HepG2 (cell line): ENCODE results near the gene DNLZ. TPM values are rescaled to one million over a fixed set of nuclear protein-coding genes. Genes with fewer than 3 reads are reported as not detected.
A peak's percentile ranks its signal among the peaks of the same experiment; 100 is the strongest.

ENCODE experiments used
- ATAC-seq: fragments of 200-7000 bp; cut with Tn5 transposase; 3 replicates; pipeline ENCODE4 v1.9.1; 2020; ENCODE audit warnings: mild to moderate bottlenecking, moderate library complexity
- BruUV-seq: library from RNA; stranded (reverse); fragments of 400-500 nt; replicated peaks from 2 replicates; lab custom pipeline; 2021; lab: Mats Ljungman, UMichigan
- CTCF ChIA-PET: fragments of 300-600 bp; formaldehyde crosslinking; extraction: SDS; loops from one replicate; lab custom pipeline; 2021; ENCODE audit warnings: low total read pairs, inconsistent platforms, low intra/inter-chr PET ratio; lab: Yijun Ruan, JAX
- POLR2A ChIA-PET: fragments of 350-600 bp; sonication (Branson Sonifier 250); formaldehyde crosslinking; loops from one replicate; lab custom pipeline; 2020; ENCODE audit warnings: antibody characterized with exemption, inconsistent platforms; lab: Yijun Ruan, JAX
- DNase-seq: peaks from one replicate; pipeline ENCODE4 v3.0.0-alpha.2; 2015; ENCODE audit warnings: low spot score
- FAIRE-seq: peaks from 3 replicates; lab custom pipeline; 2011; peaks lifted over from hg19 to GRCh38; lab: Jason Lieb, UNC
- H2AFZ ChIP-seq: one replicate; pipeline ENCODE4 v1.6.1; 2011; ENCODE audit warnings: low read length, inconsistent platforms
- H3K27ac ChIP-seq: fragments of 300-600 bp; 3 replicates; pipeline ENCODE4 v1.8.0; 2011; ENCODE audit warnings: mixed run types, mild to moderate bottlenecking, mixed read lengths, low read length, inconsistent platforms; ENCODE audit not compliant: insufficient read depth; ENCODE audit errors: extremely low read length
- H3K27me3 ChIP-seq, 2 experiments: fragments of 200-600 bp in 1 of 2; 2 replicates in 1 of 2; 3 replicates in 1 of 2; pipeline versions ENCODE4 v1.6.0 to v1.8.0; 2011; ENCODE audit warnings: low read length in 2 of 2, mild to moderate bottlenecking in 2 of 2, moderate library complexity in 2 of 2, inconsistent platforms in 1 of 2; ENCODE audit not compliant: insufficient read depth in 2 of 2, control insufficient read depth in 1 of 2
- H3K36me3 ChIP-seq, 2 experiments: fragments of 200-600 bp in 1 of 2; replicated peaks in 1 of 2; 2 replicates in 1 of 2; 3 replicates in 1 of 2; pipeline versions ENCODE4 v1.5.1 to v1.8.0; 2011; ENCODE audit warnings: low read length in 2 of 2, inconsistent platforms in 1 of 2; ENCODE audit not compliant: insufficient read depth in 2 of 2, control insufficient read depth in 1 of 2
- H3K4me1 ChIP-seq: 2 replicates; pipeline ENCODE4 v1.5.1; 2012; ENCODE audit warnings: low read length, inconsistent platforms; ENCODE audit not compliant: insufficient read depth
- H3K4me2 ChIP-seq: 2 replicates; pipeline ENCODE4 v1.6.0; 2011; ENCODE audit warnings: low read depth, low read length, inconsistent platforms
- H3K4me3 ChIP-seq, 3 experiments: fragments of 200-600 bp in 1 of 3; sonication (generic), shearing (Covaris generic) in 1 of 3; replicated peaks in 1 of 3; 2 replicates each; pipeline ENCODE4 v1.5.1; 2011 to 2016; ENCODE audit warnings: low read length in 3 of 3, inconsistent platforms in 2 of 3, low read depth in 2 of 3, mild to moderate bottlenecking in 2 of 3, control low read depth in 1 of 3, mixed read lengths in 1 of 3; ENCODE audit not compliant: insufficient read depth in 1 of 3
- H3K79me2 ChIP-seq: one replicate; pipeline ENCODE4 v1.6.1; 2011; ENCODE audit warnings: low read length, inconsistent platforms; ENCODE audit not compliant: insufficient read depth
- H3K9ac ChIP-seq: 2 replicates; pipeline ENCODE4 v1.6.0; 2011; ENCODE audit warnings: mild to moderate bottlenecking, low read depth, low read length, inconsistent platforms; ENCODE audit not compliant: insufficient read depth
- H3K9me3 ChIP-seq: 2 replicates; pipeline ENCODE4 v1.5.1; 2012; ENCODE audit warnings: mild to moderate bottlenecking, low read length
- H4K20me1 ChIP-seq: 2 replicates; pipeline ENCODE4 v1.6.0; 2011; ENCODE audit warnings: inconsistent platforms, mild to moderate bottlenecking, low read length, moderate library complexity; ENCODE audit not compliant: insufficient read depth
- BCL6 ChIP-seq: IDR thresholded peaks from 2 replicates; pipeline ENCODE4 v1.6.1; 2016; ENCODE audit warnings: missing genetic modification reagents, missing compliant biosample characterization
- HNF1B ChIP-seq: sonication (generic); formaldehyde crosslinking; IDR thresholded peaks from 2 replicates; pipeline ENCODE4 v1.5.1; 2020; ENCODE audit warnings: mild to moderate bottlenecking, moderate library complexity, missing genetic modification reagents
- HNRNPL ChIP-seq: fragments of 200-400 bp; formaldehyde crosslinking; IDR thresholded peaks from 2 replicates; pipeline ENCODE4 v1.6.1; 2017; ENCODE audit warnings: mild to moderate bottlenecking, low read depth, low read length
- KDM3A ChIP-seq: IDR thresholded peaks from 2 replicates; pipeline ENCODE4 v1.6.1; 2018; ENCODE audit warnings: low read depth, missing compliant biosample characterization
- NFATC3 ChIP-seq: sonication (generic); formaldehyde crosslinking; IDR thresholded peaks from 2 replicates; pipeline ENCODE4 v1.5.1; 2020; ENCODE audit warnings: mild to moderate bottlenecking, missing genetic modification reagents
- TEAD3 ChIP-seq: optimal IDR thresholded peaks from 2 replicates; pipeline ENCODE3; 2016; ENCODE audit warnings: borderline replicate concordance
- TFAP4 ChIP-seq: sonication (generic); IDR thresholded peaks from 2 replicates; pipeline ENCODE4 v1.6.1; 2016; ENCODE audit warnings: low read depth, borderline replicate concordance
- YY1 ChIP-seq: IDR thresholded peaks from 2 replicates; pipeline ENCODE4 v1.6.1; 2011; ENCODE audit warnings: low read length, low read depth, moderate library complexity, mild to moderate bottlenecking; ENCODE audit not compliant: insufficient read depth, insufficient replicate concordance
- ZKSCAN5 ChIP-seq: sonication (generic); formaldehyde crosslinking; IDR thresholded peaks from 2 replicates; pipeline ENCODE4 v1.5.1; 2020; ENCODE audit warnings: mild to moderate bottlenecking, missing genetic modification reagents
- ZNF263 ChIP-seq: sonication (generic); formaldehyde crosslinking; IDR thresholded peaks from 2 replicates; pipeline ENCODE4 v1.4.0; 2020; ENCODE audit warnings: missing genetic modification reagents
- ZNF616 ChIP-seq: sonication (generic); formaldehyde crosslinking; IDR thresholded peaks from 2 replicates; pipeline ENCODE4 v1.5.0; 2020; ENCODE audit warnings: low read depth, mild to moderate bottlenecking, missing genetic modification reagents
- WGBS: methylation state at CpG from one replicate; pipeline ENCODE4 v1.1.6; 2017; ENCODE audit warnings: low lambda C conversion rate; 5-methylcytosine and 5-hydroxymethylcytosine counted together
- in situ Hi-C: cut with HindIII; loops from 2 replicates; pipeline ENCODE4 v1.10.0; 2017; ENCODE audit warnings: low pct_unique_long_range_greater_than_20kb; ENCODE audit not compliant: extremely low pct_ligation_motif_present
- intact Hi-C: fragments of 100-400 bp; cut with micrococcal nuclease; formaldehyde crosslinking; loops from one replicate; pipeline ENCODE4 v1.10.0; 2022; ENCODE audit not compliant: unreplicated experiment
- polyA plus RNA-seq, 8 experiments: library from polyadenylated mRNA; depleted of rRNA in 3 of 8; stranded (reverse) in 7 of 8; unstranded in 1 of 8; fragments of >200 nt; fragmentation: Illumina TruSeq in 4 of 8; extraction: Trizol in 4 of 8; gene quantifications; 2 replicates each; pipeline versions ENCODE4 v1.2.1 to v1.2.3, GENCODE V29; 2011 to 2016; ENCODE audit warnings: low read depth in 4 of 8, missing spikeins in 1 of 8, mixed read lengths in 1 of 8; ENCODE audit not compliant: insufficient read depth in 1 of 8
- total RNA-seq, 5 experiments: library from RNA; depleted of rRNA; stranded (reverse); fragments of >200 nt; fragmentation: Illumina TruSeq; extraction: Trizol; gene quantifications; 2 replicates each; pipeline ENCODE4 v1.2.3, GENCODE V29; 2016; ENCODE audit warnings: low read depth in 1 of 5

The DNLZ gene
- total and polyA plus RNA-seq, 2 of the 13 experiments (the other 11 are each of a cell fraction or from before 2014, with no cell fraction given), result 3.4 to 8.0 TPM

- CTCF ChIA-PET, result no interaction called here
Observed at GRCh38 chr9:136330406-136330990, 33.0 kb downstream of the DNLZ start.

More at GRCh38 chr9:136330406-136330990, 33.0 kb downstream of the DNLZ start:
- H3K9me3 ChIP-seq, result no peaks in the 10 kb centered on the region
- H2AFZ ChIP-seq, result no peak overlapping the region
- POLR2A ChIA-PET, result no interaction called here
- no peak for DNase-seq
- no peak for FAIRE-seq
- H3K27ac ChIP-seq, result no peak overlapping the region
- no TSS peak for BruUV-seq
- H3K36me3 ChIP-seq, result no peaks in the 10 kb centered on the region
- H3K4me1 ChIP-seq, result peaks cover 45% of the 10 kb centered on the region
- peaks cover 20 to 62% of the 10 kb centered on the region in 2 experiments; a peak in 4 of 5 replicates for H3K27me3 ChIP-seq
- WGBS, result no CpG with 5 or more reads among the region's 14 CpGs
- H3K4me2 ChIP-seq, result no peak overlapping the region
- no peaks in the 10 kb centered on the region for H4K20me1 ChIP-seq
- intact Hi-C loops (no loop called here), in situ Hi-C loops (loop anchor here (25.0 kb wide), 1 partner anchor 307 kb away; no protein-coding TSS in a partner anchor)
- H3K79me2 ChIP-seq, result no peaks in the 10 kb centered on the region
- no peak overlapping the region for H3K4me3 ChIP-seq
- ATAC-seq, result no peak
- no peak for TF ChIP-seq TEAD3
- TF ChIP-seq KDM3A (CRISPR knock-in tag), result no peak
- TF ChIP-seq HNF1B (CRISPR knock-in tag), result no peak
- 0 out of 2 replicates have a peak, but pooled peaks have one; percentile 23 for TF ChIP-seq HNRNPL
- no peak for TF ChIP-seq ZKSCAN5 (CRISPR knock-in tag)
- TF ChIP-seq ZNF263 (CRISPR knock-in tag), result peak; percentile 97
- TF ChIP-seq ZNF616 (CRISPR knock-in tag), result no peak
- peak; percentile 57; the same call in 1 of the 2 replicates for TF ChIP-seq TFAP4
- no peak for TF ChIP-seq NFATC3
- no peak for TF ChIP-seq YY1
- 0 out of 2 replicates have a peak, but pooled peaks have one; percentile 26 for TF ChIP-seq BCL6 (CRISPR knock-in tag)
- H3K9ac ChIP-seq, result no peak overlapping the region
